ENCODE measurements around the gene ADD3.

DNA sequence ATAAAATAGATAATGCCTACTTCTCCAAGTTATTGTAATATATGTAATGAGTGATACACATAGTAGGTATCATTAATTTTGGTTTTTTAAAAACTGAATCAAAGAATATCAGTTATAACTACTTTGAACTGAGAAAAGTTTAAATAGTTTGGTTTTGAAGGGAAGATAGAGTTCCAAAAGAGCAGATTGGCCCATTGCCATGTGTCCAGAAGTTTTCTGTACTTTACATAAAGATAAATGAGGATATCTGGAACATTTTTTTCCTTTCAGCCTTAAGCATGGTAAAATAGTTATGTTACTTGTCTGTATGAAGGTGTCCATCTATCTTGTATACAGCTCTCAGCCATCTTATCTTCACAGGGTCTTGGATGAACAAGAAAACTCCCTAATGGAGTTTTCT, 101.7 kb downstream of the ADD3 start:
- TF ChIP-seq, protein P1, sequence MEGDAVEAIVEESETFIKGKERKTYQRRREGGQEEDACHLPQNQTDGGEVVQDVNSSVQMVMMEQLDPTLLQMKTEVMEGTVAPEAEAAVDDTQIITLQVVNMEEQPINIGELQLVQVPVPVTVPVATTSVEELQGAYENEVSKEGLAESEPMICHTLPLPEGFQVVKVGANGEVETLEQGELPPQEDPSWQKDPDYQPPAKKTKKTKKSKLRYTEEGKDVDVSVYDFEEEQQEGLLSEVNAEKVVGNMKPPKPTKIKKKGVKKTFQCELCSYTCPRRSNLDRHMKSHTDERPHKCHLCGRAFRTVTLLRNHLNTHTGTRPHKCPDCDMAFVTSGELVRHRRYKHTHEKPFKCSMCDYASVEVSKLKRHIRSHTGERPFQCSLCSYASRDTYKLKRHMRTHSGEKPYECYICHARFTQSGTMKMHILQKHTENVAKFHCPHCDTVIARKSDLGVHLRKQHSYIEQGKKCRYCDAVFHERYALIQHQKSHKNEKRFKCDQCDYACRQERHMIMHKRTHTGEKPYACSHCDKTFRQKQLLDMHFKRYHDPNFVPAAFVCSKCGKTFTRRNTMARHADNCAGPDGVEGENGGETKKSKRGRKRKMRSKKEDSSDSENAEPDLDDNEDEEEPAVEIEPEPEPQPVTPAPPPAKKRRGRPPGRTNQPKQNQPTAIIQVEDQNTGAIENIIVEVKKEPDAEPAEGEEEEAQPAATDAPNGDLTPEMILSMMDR (IDR thresholded peaks at IDR 0.05), result no peak
- no peak for TF ChIP-seq REST (IDR thresholded peaks at IDR 0.05; ENCODE audit: insufficient read depth in 1 of 2, low read depth in 2 of 2, low read length in 1 of 2)
- no peak for TF ChIP-seq POLR2AphosphoS5 (IDR thresholded peaks at IDR 0.05; ENCODE audit: low read depth, low read length)
- TF ChIP-seq TCF7L2 (IDR thresholded peaks at IDR 0.05; ENCODE audit: low read depth, low read length), result no peak

Data from Panc1 (cell line).